ENCODE data around the gene VPS16. TPM values are rescaled to one million over a fixed set of nuclear protein-coding genes. Genes with fewer than 3 reads are reported as not detected.

Gene VPS16
- total RNA-seq, 1 experiment from 2014 or later: 22.2 TPM

DNA sequence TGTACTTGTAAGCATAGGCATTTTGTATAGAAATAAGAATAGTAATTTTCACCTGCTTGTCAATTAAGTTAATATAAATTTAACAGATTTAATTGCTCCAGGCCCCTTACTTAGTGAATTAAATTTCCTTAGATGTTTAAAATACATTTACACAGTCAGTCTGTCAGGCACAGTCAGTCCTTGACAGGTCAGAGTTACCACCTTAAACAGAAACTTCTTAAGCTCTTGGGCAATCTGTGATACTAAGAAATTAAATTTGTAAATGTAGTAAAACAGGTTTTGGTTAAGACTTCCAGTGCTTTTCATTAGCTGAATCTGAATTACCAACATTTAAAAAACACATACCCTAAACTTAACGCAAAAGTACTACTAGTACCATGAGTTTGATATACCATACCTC lies 48.7 kb downstream of the VPS16 start:
- no peak overlapping the region for H3K27ac Mint-ChIP-seq (ENCODE audit: unreplicated experiment)
- TF ChIP-seq, protein P1, sequence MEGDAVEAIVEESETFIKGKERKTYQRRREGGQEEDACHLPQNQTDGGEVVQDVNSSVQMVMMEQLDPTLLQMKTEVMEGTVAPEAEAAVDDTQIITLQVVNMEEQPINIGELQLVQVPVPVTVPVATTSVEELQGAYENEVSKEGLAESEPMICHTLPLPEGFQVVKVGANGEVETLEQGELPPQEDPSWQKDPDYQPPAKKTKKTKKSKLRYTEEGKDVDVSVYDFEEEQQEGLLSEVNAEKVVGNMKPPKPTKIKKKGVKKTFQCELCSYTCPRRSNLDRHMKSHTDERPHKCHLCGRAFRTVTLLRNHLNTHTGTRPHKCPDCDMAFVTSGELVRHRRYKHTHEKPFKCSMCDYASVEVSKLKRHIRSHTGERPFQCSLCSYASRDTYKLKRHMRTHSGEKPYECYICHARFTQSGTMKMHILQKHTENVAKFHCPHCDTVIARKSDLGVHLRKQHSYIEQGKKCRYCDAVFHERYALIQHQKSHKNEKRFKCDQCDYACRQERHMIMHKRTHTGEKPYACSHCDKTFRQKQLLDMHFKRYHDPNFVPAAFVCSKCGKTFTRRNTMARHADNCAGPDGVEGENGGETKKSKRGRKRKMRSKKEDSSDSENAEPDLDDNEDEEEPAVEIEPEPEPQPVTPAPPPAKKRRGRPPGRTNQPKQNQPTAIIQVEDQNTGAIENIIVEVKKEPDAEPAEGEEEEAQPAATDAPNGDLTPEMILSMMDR (IDR thresholded peaks at IDR 0.05; ENCODE audit: unreplicated experiment): no peak
- H3K36me3 Mint-ChIP-seq (ENCODE audit: insufficient read depth, unreplicated experiment): no peaks in the 10 kb centered on the region
- H3K4me1 Mint-ChIP-seq (ENCODE audit: low read depth, unreplicated experiment): peaks cover 20% of the 10 kb centered on the region
- no peak for DNase-seq
- no TSS peak for BruUV-seq (replicated peaks)
- no peaks in the 10 kb centered on the region for H3K27me3 Mint-ChIP-seq (ENCODE audit: unreplicated experiment)
- CTCF ChIA-PET: no interaction called here
- no peak overlapping the region for H3K4me3 Mint-ChIP-seq (ENCODE audit: low read depth, unreplicated experiment)
- intact Hi-C loops (cut with micrococcal nuclease; ENCODE audit: unreplicated experiment): no loop called here
- no peaks in the 10 kb centered on the region for H3K9me3 Mint-ChIP-seq (ENCODE audit: low read depth, unreplicated experiment)

DNA sequence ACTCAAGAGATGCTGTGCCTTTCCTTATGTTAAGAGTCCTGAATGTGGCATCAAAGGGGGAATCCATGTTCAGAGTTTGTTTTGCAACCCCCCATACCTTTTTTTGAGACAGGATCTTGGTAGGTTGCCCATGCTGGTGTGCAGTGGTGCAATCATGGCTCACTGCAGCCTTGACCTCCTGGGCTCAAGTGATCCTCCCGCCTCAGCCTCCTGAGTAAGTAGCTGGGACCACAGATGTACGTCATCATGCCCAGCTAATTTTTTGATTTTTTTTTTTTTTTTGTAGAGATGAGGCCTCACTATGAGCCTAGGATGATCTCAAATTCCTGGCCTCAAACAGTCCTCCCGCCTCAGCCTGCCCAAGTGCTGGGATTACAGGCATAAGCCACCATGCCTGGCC lies 49.3 kb downstream of the VPS16 start:
- no peak for DNase-seq
- TF ChIP-seq, protein P1 (IDR thresholded peaks at IDR 0.05; ENCODE audit: unreplicated experiment): no peak
- H3K36me3 Mint-ChIP-seq (ENCODE audit: insufficient read depth, unreplicated experiment): no peaks in the 10 kb centered on the region
- H3K27ac Mint-ChIP-seq (ENCODE audit: unreplicated experiment): no peak overlapping the region
- no peak overlapping the region for H3K4me3 Mint-ChIP-seq (ENCODE audit: low read depth, unreplicated experiment)
- intact Hi-C loops (cut with micrococcal nuclease; ENCODE audit: unreplicated experiment): no loop called here
- BruUV-seq (replicated peaks): no TSS peak
- H3K4me1 Mint-ChIP-seq (ENCODE audit: low read depth, unreplicated experiment): peaks cover 20% of the 10 kb centered on the region
- no peaks in the 10 kb centered on the region for H3K27me3 Mint-ChIP-seq (ENCODE audit: unreplicated experiment)
- CTCF ChIA-PET: no interaction called here
- no peaks in the 10 kb centered on the region for H3K9me3 Mint-ChIP-seq (ENCODE audit: low read depth, unreplicated experiment)

DNA sequence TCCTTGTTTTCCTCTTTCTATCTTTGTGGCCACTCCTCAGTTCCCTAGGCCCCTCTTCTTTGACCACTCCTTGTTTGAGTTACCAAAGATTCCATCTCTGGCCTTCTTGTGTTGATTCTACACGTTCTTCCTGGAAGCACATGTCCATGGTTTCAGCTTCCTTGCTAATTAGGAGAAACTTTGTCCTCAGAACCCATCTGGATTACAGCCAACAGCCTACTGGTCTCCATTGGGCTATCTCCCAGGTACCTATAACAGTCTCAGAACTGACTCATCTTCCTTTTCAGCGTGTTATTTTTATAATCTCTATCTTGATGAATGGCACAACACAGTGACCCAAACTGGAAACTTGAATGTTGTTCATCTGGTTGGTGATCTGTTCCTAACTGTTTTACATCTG lies 50.2 kb downstream of the VPS16 start:
- intact Hi-C loops (cut with micrococcal nuclease; ENCODE audit: unreplicated experiment): no loop called here
- H3K4me3 Mint-ChIP-seq (ENCODE audit: low read depth, unreplicated experiment): no peak overlapping the region
- TF ChIP-seq, protein P1 (IDR thresholded peaks at IDR 0.05; ENCODE audit: unreplicated experiment): no peak
- peaks cover 20% of the 10 kb centered on the region for H3K4me1 Mint-ChIP-seq (ENCODE audit: low read depth, unreplicated experiment)
- H3K27ac Mint-ChIP-seq (ENCODE audit: unreplicated experiment): no peak overlapping the region
- H3K9me3 Mint-ChIP-seq (ENCODE audit: low read depth, unreplicated experiment): no peaks in the 10 kb centered on the region
- no TSS peak for BruUV-seq (replicated peaks)
- no peaks in the 10 kb centered on the region for H3K27me3 Mint-ChIP-seq (ENCODE audit: unreplicated experiment)
- H3K36me3 Mint-ChIP-seq (ENCODE audit: insufficient read depth, unreplicated experiment): no peaks in the 10 kb centered on the region
- no peak for DNase-seq
- CTCF ChIA-PET: no interaction called here

DNA sequence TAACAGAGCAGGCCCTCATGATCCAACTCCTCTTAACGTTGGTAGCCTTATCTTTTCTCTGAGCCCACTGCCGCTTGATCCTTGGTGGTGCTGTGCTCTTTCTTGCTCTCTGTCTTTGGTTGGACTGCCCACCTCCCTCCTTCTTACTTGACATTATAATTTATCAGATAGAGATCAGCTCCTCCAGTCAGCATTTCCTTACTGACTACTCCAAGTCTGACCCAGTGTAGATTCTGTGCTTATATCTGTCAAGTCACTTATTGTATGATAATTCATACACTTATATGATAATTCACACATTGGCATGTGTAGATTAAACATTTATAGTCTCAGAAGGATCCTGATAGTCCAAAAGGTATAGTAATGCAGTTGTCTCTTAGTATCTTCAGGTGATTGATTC lies 50.8 kb downstream of the VPS16 start:
- no peak overlapping the region for H3K27ac Mint-ChIP-seq (ENCODE audit: unreplicated experiment)
- CTCF ChIA-PET: no interaction called here

More for the DNA sequence above, 50.8 kb downstream of the VPS16 start:
- intact Hi-C loops (cut with micrococcal nuclease; ENCODE audit: unreplicated experiment): no loop called here
- Mint-ChIP-seq H3K27me3 (ENCODE audit: unreplicated experiment) (no peaks in the 10 kb centered on the region), H3K9me3 (ENCODE audit: low read depth, unreplicated experiment) (no peaks in the 10 kb centered on the region), H3K4me3 (ENCODE audit: low read depth, unreplicated experiment) (no peak overlapping the region), H3K36me3 (ENCODE audit: insufficient read depth, unreplicated experiment) (no peaks in the 10 kb centered on the region), H3K4me1 (ENCODE audit: low read depth, unreplicated experiment) (peaks cover 20% of the 10 kb centered on the region)
- no TSS peak for BruUV-seq (replicated peaks)
- DNase-seq: no peak
- TF ChIP-seq, protein P1 (IDR thresholded peaks at IDR 0.05; ENCODE audit: unreplicated experiment): no peak
